Esophagus muscularis mucosa (tissue), 4 donors: ENCODE results near the gene CRYBG1. TPM values are rescaled to one million over a fixed set of nuclear protein-coding genes. Genes with fewer than 3 reads are reported as not detected.

Experiments
- DNase-seq: peaks from one replicate; pipeline ENCODE4 v3.0.0-alpha.2; 2017; ENCODE audit errors: extremely low spot score
- H3K27ac ChIP-seq, 4 donors: fragments of 200-600 bp; sonication (generic); replicated peaks in 1 of 4; 1 replicate in 3 of 4; 2 replicates in 1 of 4; pipeline ENCODE4 v1.5.1; 2016 to 2019; ENCODE audit warnings: mild to moderate bottlenecking in 1 of 4
- H3K27me3 ChIP-seq, 4 donors: fragments of 200-600 bp; sonication (generic); one replicate each; pipeline versions ENCODE4 v1.5.1 to v1.6.0; 2016 to 2019
- H3K36me3 ChIP-seq, 4 donors: fragments of 200-600 bp; sonication (generic); one replicate each; pipeline ENCODE4 v1.5.1; 2016 to 2019
- H3K4me1 ChIP-seq, 4 donors: fragments of 200-600 bp; sonication (generic); one replicate each; pipeline ENCODE4 v1.5.1; 2016 to 2019
- H3K4me3 ChIP-seq, 4 donors: fragments of 200-600 bp; sonication (generic); 1 replicate in 2 of 4; 2 replicates in 2 of 4; pipeline ENCODE4 v1.5.1; 2016 to 2019; ENCODE audit warnings: mild to moderate bottlenecking in 4 of 4, moderate library complexity in 1 of 4
- H3K9me3 ChIP-seq, 4 donors: fragments of 200-600 bp; sonication (generic); 1 replicate in 3 of 4; 2 replicates in 1 of 4; pipeline ENCODE4 v1.5.1; 2016 to 2019
- CTCF ChIP-seq, 3 experiments: fragments of 200-600 bp in 2 of 3; fragments of 450-650 bp in 1 of 3; sonication (generic) in 2 of 3; IDR thresholded peaks; one replicate each; pipeline ENCODE4 v1.5.1; 2017 to 2019; ENCODE audit warnings: antibody characterized with exemption in 3 of 3, mild to moderate bottlenecking in 2 of 3, moderate library complexity in 1 of 3
- EP300 ChIP-seq: sonication (generic); formaldehyde crosslinking; IDR thresholded peaks from one replicate; pipeline ENCODE4 v1.6.1; 2017; ENCODE audit warnings: antibody characterized with exemption
- POLR2A ChIP-seq: fragments of 450-650 bp; IDR thresholded peaks from one replicate; pipeline ENCODE4 v1.6.1; 2017; ENCODE audit warnings: antibody characterized with exemption, moderate library complexity, mild to moderate bottlenecking, low read depth
- POLR2AphosphoS5 ChIP-seq, 2 donors: sonication (generic); formaldehyde crosslinking; IDR thresholded peaks; one replicate each; pipeline ENCODE4 v1.6.1; 2017; ENCODE audit warnings: antibody characterized with exemption in 2 of 2
- WGBS: methylation state at CpG from one replicate; pipeline ENCODE4 v1.1.5; 2018; 5-methylcytosine and 5-hydroxymethylcytosine counted together
- intact Hi-C: fragments of 100-400 bp; cut with DNase I; formaldehyde crosslinking; loops from one replicate; pipeline ENCODE4 v1.15.1; 2023
- total RNA-seq, 4 donors: library from RNA; depleted of rRNA; stranded (reverse); fragments of >200 nt; gene quantifications; one replicate each; pipeline versions ENCODE4 v1.1.0 to v1.2.1, GENCODE V29; 2016

The CRYBG1 gene
- total RNA-seq, 4 donors from 2014 or later, result 2.1 to 4.5 (median 3.6) TPM

- Histone ChIP-seq H3K4me3 (no peak overlapping the region), H3K27me3 (peaks cover 0 to 5% (median 0%) of the 10 kb centered on the region in 4 donors), H3K4me1 (peaks cover 0 to 3% (median under 1%) of the 10 kb centered on the region in 4 donors), H3K27ac (no peak overlapping the region), H3K36me3 (no peaks in the 10 kb centered on the region), H3K9me3 (no peaks in the 10 kb centered on the region)
- TF ChIP-seq EP300 (no peak), POLR2A (no peak), POLR2AphosphoS5 (IDR thresholded peaks at IDR 0.05) (no peak), CTCF (IDR thresholded peaks at IDR 0.05) (no peak)
- WGBS, result 80% methylated on average over 3 of the region's 3 CpGs
- no peak for DNase-seq
- intact Hi-C loops, result no loop called here
These were observed 158.2 kb downstream of the CRYBG1 start for GRCh38 chr6:106518748-106519147.

GRCh38 chr6:106519460-106520394 lies 159.2 kb downstream of the CRYBG1 start:
- H3K27ac ChIP-seq, result peak overlapping the region in 3 of 4 donors; percentile 13 to 35 (median 31)
- WGBS, result 65% methylated on average over 9 of the region's 14 CpGs
- no peak for TF ChIP-seq POLR2A
- TF ChIP-seq EP300, result no peak
- peak in 1 of 2 donors; percentile 34 for TF ChIP-seq POLR2AphosphoS5 (IDR thresholded peaks at IDR 0.05)
- TF ChIP-seq CTCF (IDR thresholded peaks at IDR 0.05), result no peak
- intact Hi-C loops, result no loop called here
- DNase-seq, result no peak
- no peaks in the 10 kb centered on the region for H3K4me1 ChIP-seq
- no peaks in the 10 kb centered on the region for H3K27me3 ChIP-seq
- no peaks in the 10 kb centered on the region for H3K36me3 ChIP-seq
- H3K9me3 ChIP-seq, result no peaks in the 10 kb centered on the region
- no peak overlapping the region for H3K4me3 ChIP-seq

DNA sequence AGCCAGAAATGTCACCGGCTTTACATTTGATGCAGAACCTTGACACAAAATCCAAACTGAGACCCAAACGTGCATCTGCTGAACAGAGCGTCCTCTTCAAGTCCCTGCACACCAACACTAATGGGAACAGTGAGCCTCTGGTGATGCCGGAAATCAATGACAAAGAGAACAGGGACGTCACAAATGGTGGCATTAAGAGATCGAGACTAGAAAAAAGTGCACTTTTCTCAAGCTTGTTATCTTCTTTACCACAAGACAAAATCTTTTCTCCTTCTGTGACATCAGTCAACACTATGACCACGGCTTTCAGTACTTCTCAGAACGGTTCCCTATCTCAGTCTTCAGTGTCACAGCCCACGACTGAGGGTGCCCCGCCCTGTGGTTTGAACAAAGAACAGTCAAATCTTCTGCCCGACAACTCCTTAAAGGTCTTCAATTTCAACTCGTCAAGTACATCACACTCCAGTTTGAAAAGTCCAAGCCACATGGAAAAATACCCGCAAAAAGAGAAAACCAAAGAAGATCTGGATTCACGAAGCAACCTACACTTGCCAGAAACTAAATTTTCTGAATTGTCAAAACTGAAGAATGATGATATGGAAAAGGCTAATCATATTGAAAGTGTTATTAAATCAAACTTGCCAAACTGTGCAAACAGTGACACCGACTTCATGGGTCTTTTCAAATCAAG lies 160.3 kb downstream of the CRYBG1 start:
- no peaks in the 10 kb centered on the region for H3K27me3 ChIP-seq
- no peak for DNase-seq
- no peak for TF ChIP-seq CTCF (IDR thresholded peaks at IDR 0.05)
- no peak for TF ChIP-seq POLR2A
- TF ChIP-seq POLR2AphosphoS5 (IDR thresholded peaks at IDR 0.05), result no peak
- no peak for TF ChIP-seq EP300
- H3K27ac ChIP-seq, result peak overlapping the region in 3 of 4 donors; percentile 13 to 35 (median 31)
- no peaks in the 10 kb centered on the region for H3K36me3 ChIP-seq
- no peak overlapping the region for H3K4me3 ChIP-seq
- no peaks in the 10 kb centered on the region for H3K9me3 ChIP-seq
- WGBS, result 79% methylated on average over 15 of the region's 15 CpGs
- intact Hi-C loops, result no loop called here
- no peaks in the 10 kb centered on the region for H3K4me1 ChIP-seq

- Histone ChIP-seq H3K36me3 (no peaks in the 10 kb centered on the region), H3K27me3 (no peaks in the 10 kb centered on the region), H3K9me3 (no peaks in the 10 kb centered on the region), H3K4me1 (no peaks in the 10 kb centered on the region), H3K4me3 (no peak overlapping the region), H3K27ac (no peak overlapping the region)
- TF ChIP-seq CTCF (IDR thresholded peaks at IDR 0.05) (no peak), POLR2AphosphoS5 (IDR thresholded peaks at IDR 0.05) (no peak), POLR2A (no peak), EP300 (no peak)
- no peak for DNase-seq
- 70% methylated on average over 6 of the region's 6 CpGs for WGBS
- intact Hi-C loops, result no loop called here
These were observed 162.2 kb downstream of the CRYBG1 start for GRCh38 chr6:106522562-106523250.
